NOMO-1 treated with DMSO at 0.1 percent for 48 hours (cell line): ENCODE results near the gene ARHGAP32.
"Not testable (repeated sequence)": the region's sequence is repeated elsewhere in the genome, so short reads cannot be mapped to it uniquely, and the experiment has no call there.

ENCODE experiments used
- DNase-seq: peaks from one replicate; lab custom pipeline; 2025; ENCODE audit not compliant: unreplicated experiment; lab: John Stamatoyannopoulos, UW

Gene ARHGAP32

DNA sequence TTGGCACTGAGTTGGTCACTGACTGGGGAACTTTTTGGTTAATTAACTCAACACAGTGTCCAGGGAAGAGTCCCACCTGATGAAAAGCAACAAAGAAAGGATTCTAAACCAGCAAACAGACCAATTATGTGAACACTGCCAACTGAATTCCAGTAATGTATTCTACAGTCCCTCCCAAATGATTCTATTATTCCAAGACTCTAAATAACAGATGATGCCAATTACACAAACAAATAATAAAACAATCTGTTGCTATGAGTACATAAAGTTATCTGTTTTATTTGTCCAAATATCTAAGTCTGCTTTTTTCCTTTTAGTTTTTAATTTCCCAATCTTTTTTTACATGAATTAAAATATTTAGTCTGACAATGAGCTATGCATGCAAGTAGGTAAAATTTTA lies 151.2 kb downstream of the ARHGAP32 start:
- no peak for DNase-seq

GRCh38 chr11:129035244-129035643 lies 156.9 kb downstream of the ARHGAP32 start:
- DNase-seq, result no peak

GRCh38 chr11:129034001-129034400 lies 158.1 kb downstream of the ARHGAP32 start:
- no peak for DNase-seq

DNA sequence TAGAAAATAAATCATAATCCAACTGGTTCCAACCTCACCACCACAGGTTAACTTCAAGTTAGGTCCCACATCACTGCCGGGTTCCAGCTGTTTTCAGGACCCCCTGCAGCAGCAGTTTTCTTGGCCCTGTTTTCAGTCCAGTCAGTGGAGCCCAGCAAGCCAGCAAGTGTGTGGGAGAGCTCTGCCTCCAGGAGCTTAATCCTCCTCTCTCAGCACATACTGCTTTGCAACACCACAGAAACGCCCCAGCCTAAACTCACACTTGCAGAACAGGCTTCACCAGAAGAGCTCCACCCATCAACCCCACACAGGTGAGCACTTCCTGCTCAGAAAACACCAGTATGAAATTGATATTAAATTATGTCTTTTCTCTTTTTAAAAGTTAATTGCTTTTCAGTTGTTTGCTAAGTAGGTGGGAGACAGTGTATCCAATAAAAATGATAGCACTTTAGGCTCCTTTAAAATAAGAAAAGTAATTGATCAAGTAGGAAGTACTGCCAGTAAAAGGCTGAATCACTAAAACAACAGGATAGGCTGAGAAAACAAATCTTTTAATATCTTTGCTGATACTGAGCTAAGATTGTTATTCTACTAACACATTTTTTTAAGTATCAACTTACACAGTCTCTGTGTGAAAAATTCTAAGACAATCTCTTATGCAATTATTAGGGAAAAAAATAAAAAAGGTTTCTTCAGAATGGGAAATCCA lies 168.0 kb downstream of the ARHGAP32 start:
- no peak for DNase-seq

- DNase-seq, result no peak
Observed at GRCh38 chr11:129021295-129021694, 170.8 kb downstream of the ARHGAP32 start.

- no peak for DNase-seq
Observed at GRCh38 chr11:129018991-129019390, 173.1 kb downstream of the ARHGAP32 start.

DNA sequence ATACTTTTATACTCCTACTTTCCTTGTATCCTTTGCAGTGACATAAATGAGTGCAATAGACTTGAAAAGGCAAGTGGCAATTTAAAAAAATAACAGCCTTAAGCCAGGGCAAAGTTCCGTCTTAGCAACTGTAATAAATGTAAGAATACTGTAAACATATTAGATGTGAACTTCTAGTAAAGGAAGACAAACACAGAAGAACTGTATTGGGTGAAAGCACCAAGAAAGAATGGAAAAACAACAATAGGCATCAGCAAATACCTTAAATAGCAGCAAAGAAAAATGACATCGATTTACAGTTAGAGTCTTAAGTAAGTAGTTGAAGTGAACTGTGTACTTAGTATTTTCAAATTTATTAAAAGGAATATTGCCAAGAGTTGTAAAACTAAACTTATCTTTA lies 174.0 kb downstream of the ARHGAP32 start:
- DNase-seq, result no peak

DNA sequence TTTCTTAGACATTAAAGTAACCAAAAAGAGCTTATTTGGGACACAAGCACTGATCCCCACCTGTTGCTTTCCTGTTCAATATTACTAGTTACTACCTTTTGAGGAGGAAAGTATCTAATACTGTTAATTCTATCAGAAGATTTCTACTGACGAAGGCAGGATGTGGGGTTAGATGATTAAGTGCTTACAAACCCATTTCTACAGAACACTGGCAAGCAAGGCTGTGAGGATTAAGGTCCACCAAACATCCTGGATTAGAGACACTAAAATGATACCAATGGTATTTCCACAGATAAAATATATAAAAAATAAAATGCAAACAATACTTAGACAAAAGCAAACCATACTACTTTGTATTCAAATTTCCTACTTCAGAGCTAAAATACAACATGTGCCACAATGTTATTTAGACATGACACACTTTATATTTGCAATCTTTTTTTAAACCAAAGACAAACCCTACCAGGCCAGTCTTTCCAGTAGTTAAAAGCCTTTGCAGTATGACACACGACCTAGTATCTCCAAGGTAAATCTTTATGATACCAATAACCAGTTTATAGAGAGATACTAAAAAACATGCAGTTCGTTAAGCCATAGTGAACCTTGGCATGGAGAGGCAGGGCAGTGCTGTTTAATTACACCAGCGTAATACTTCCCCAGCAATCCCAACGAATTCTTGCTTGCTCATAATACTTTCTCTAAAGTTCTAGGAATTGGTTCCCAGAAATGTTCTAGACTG lies 178.2 kb downstream of the ARHGAP32 start:
- no peak for DNase-seq

GRCh38 chr11:129012880-129013279 lies 179.2 kb downstream of the ARHGAP32 start:
- DNase-seq, result no peak

DNA sequence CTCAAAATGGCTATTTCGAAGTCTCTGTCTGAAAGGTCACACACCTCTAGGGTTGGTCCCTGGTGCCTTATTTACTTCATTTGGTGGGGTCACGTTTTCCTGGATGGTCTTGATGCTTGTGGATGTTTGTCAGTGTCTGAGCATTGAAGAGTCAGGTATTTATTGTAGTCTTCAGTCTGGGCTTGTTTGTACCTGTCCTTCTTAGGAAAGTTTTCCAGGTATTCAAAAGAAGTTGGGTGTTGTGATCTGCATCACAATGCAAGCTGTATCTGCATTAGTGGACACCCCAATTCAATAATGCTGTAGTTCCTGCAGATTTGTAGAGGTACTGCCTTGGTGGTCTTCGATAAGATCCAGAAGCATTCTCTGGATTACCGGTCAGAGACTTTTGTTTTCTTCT lies 186.0 kb downstream of the ARHGAP32 start:
- DNase-seq, result no peak

- not testable (repeated sequence) for DNase-seq
Observed at GRCh38 chr11:128999165-128999564, 193.0 kb downstream of the ARHGAP32 start.

GRCh38 chr11:128988242-128988970 lies 203.7 kb downstream of the ARHGAP32 start:
- DNase-seq, result no peak

GRCh38 chr11:128985880-128986279 lies 206.2 kb downstream of the ARHGAP32 start:
- DNase-seq, result no peak

DNA sequence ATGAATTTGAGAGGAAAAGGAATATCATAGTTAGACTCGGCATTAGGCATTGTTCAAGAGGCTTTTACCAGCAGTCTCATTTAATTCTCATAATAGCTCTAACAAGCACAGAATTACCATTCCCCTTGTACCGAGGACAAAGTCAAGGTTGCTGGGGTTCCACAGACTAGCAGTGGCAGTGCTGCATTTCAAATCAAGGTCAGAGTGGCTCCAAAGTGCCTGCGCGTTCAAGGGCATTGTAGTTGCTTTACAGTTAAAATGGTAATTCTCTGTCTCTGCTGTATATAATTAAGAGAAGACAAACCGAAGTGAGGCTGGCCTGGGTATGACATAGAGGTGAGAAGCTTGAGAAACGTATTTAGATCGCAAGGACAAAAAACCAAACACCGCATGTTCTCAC lies 209.1 kb downstream of the ARHGAP32 start:
- no peak for DNase-seq

DNA sequence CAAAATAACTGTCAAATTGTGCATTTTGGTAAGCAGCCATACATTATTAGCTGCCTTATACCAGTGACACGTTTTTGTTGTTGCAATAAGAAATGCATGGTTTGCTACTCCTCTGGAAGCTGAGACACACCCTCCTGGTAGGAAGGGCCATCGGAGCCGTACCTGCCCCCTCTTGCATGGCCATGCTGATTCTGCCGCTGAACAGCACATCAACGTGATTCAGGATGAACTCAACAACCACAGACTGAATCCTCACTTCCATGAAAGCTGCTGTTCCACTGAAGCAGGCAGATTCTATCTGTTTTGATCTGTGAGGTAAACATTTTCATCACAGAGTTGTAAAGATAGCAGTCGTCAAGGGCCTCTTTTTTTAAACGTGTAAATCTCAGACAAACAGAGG lies 210.9 kb downstream of the ARHGAP32 start:
- DNase-seq, result no peak

DNA sequence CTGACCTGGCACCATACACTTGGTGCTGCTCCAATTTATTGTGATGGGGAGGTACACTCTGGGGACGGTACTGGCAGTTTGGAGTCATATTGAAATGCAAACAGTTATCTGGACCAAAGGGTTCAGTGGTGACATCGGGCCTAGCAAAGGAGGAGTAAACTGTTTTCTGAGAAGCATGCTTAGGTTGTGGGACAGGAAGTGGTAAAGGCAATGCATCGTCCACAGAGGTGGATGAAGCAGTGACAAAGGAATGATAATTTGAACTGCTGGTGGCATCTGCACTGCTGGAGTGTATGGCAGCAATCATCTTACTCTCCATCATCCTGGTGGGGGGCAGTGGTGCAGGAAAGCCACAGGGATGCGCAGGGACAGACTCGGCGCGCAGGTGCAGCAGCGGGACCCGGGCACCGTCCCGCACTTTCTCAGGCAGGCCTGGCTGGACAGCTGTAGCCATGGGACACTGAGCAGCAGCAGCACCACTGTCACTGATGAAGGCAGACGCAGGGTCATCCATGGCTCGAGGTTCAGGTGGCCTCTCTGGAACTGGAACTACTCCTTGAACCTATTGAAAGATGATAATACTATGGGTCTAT lies 221.4 kb downstream of the ARHGAP32 start:
- no peak for DNase-seq

- DNase-seq, result no peak
Observed at GRCh38 chr11:128968916-128969315, 223.2 kb downstream of the ARHGAP32 start.

- DNase-seq, result no peak
Observed at GRCh38 chr11:128967578-128967977, 224.5 kb downstream of the ARHGAP32 start.

DNA sequence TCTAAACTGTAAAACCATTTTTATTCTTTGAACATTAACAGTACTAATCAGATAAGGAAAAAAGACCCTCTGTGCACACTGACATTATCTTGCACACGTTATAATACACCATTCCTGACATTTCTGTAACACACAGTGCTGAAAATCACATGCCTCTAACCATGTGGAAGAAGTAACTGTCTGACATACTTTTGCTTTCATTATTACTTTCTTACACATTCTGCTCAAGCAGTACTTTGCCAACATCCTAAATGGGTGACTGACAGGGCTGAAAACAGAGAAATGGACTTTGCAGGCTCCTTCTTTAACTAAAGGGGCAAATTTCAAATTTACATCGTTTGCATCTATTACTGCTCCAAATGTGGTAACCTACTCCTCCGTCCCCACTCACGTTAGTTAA lies 226.6 kb downstream of the ARHGAP32 start:
- DNase-seq, result no peak

- no peak for DNase-seq
Observed at GRCh38 chr11:128964463-128964930, 227.6 kb downstream of the ARHGAP32 start.

DNA sequence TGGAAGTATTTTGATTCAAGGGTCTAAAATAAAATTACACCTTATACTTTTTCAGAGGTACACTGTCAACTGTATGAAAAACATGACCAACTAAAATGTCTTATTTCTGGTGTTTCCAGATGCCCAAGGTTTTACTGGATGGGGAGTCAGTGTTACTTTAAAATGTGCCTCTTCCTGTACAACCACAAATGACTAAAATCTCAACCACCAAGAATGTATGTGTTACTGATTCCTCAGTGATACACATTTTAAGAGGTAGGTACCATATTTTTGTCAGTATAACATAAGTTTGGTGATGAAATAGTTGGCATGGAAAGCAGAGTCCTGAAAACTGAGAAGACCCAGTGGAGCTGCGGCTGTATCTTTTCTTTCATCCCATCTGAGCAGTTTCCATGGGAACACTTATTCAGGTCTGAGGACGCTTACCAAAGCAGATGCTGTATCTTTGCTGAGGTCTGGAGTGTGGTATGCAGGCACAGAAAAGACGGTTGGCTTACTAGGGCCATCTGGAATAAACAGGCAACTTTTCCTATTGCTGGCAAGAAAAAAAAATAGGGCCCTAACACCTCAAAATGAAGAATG lies 228.3 kb downstream of the ARHGAP32 start:
- no peak for DNase-seq
